ENCODE data around the gene ARHGAP33. TPM values are rescaled to one million over a fixed set of nuclear protein-coding genes. Genes with fewer than 3 reads are reported as not detected.

The ARHGAP33 gene
- total RNA-seq, 1 experiment from 2014 or later: 3.5 TPM

DNA sequence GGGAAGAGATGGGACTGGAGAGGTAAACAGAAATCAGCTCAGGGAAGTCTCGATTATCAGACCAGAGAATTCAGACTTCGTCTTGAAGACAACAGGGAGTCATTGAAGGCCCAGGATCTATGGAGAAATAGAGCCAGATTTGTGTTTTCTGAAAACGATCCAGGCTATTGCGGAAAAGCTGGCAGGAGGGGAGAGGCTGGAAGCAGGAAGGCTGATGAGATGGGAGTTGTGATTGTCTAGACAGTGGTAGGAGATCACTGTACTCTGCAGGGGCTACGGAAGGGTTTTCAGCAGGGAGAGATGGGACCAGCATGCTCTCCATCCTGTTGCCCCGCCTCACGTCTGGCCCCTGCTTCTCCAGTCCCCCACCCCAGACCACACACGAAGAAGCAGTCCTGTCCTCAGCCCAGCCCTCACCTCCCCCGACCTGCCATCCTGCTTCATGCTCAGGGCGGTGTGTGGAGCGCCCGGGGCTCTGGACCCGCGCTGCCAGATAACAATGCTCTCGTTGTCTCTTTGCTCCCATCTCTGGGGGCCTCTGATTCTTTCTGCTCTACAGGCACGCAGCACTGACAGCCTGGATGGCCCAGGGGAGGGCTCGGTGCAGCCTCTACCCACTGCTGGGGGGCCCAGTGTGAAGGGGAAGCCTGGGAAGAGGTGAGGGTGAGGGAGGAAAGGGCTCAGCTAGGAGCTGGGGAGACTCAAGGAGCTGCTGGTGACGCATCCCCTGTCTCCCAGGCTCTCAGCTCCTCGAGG lies 1.9 kb downstream of the ARHGAP33 start:
- no peak for DNase-seq (ENCODE audit: extremely low read depth, low read depth)

GRCh38 chr19:35777961-35778360 lies 2.6 kb downstream of the ARHGAP33 start:
- DNase-seq (ENCODE audit: extremely low read depth, low read depth): no peak

GRCh38 chr19:35779033-35779432 lies 3.7 kb downstream of the ARHGAP33 start:
- no peak for DNase-seq (ENCODE audit: extremely low read depth, low read depth)

DNA sequence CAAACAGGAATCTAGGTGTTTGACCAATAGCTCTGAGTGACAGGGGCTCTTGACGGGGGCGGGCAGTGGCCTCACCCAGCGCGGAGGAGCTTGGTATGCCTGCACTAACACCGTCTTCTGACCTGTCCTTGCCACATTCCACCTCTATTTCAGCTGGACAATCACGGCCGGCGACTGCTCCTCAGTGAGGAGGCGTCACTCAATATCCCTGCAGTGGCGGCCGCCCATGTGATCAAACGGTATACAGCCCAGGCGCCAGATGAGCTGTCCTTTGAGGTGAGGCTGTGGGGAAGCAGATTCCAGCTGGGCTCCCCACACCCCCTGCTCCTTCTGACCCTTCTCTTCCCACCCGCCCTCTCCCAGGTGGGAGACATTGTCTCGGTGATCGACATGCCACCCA lies 4.7 kb downstream of the ARHGAP33 start:
- DNase-seq (ENCODE audit: extremely low read depth, low read depth): no peak

- no peak for DNase-seq (ENCODE audit: extremely low read depth, low read depth)
Observed at GRCh38 chr19:35780717-35781116, 5.4 kb downstream of the ARHGAP33 start.

- DNase-seq (ENCODE audit: extremely low read depth, low read depth): no peak
Observed at GRCh38 chr19:35781650-35782049, 6.3 kb downstream of the ARHGAP33 start.

DNA sequence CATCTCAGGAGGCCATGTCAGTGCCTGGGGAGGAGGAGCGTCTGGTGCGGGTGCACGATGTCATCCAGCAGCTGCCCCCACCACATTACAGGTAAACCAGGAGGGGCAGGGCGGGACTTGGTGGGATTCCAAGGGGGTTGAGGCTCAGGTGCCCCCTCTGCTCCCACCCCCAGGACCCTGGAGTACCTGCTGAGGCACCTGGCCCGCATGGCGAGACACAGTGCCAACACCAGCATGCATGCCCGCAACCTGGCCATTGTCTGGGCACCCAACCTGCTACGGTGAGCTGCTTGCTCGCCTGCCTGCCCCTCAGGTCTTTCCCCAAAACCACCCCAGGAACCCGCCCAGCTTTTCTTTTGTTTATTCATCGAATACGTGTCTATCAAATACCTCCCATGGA lies 7.2 kb downstream of the ARHGAP33 start:
- DNase-seq (ENCODE audit: extremely low read depth, low read depth): no peak

DNA sequence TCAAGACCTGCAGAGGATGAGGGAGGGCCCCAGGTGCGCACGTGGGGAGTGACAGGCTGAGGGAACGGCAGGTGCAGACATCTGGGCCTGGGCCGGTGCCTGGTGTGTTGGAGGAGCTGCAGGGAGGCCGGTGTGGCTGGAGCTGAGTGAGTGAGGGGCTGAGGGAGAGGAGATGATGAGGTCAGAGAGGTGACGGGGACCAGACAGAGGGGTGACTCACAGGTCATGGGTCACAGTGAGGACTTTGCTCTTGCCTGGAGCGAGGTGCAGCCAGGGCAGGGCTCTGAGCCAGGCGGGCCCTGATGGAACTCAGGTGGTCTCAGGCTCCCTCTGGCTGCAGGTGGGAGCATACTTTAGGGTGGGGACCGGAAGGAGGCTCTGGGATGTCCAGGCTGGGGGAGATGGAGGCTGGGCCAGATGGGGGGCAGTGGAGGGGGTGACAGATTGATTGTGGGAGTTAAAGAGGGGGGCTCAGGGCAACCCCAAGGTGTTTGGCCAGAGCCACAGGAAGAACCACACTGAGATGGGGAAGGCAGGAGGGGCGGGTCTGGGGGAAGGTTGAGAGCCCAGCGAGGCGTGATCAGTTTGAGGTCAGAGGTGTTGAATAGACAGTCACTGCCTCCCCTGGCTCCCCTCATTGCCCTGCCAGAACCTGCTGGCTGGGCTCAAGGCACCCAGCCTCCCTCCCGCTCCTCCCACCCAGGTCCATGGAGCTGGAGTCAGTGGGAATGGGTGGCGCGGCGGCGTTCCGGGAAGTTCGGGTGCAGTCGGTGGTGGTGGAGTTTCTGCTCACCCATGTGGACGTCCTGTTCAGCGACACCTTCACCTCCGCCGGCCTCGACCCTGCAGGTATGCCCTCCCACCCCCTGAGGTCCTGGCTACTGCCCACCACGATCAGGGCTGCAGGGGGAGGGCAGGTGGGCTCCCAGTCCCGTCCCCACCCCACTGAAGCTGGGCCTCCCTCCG lies 8.4 kb downstream of the ARHGAP33 start:
- no peak for DNase-seq (ENCODE audit: extremely low read depth, low read depth)

- no peak for DNase-seq (ENCODE audit: extremely low read depth, low read depth)
Observed at GRCh38 chr19:35784503-35785338, 9.4 kb downstream of the ARHGAP33 start.

GRCh38 chr19:35785339-35785627 lies 9.9 kb downstream of the ARHGAP33 start:
- DNase-seq (ENCODE audit: extremely low read depth, low read depth): no peak

GRCh38 chr19:35786299-35787160 lies 11.2 kb downstream of the ARHGAP33 start:
- no peak for DNase-seq (ENCODE audit: extremely low read depth, low read depth)

- no peak for DNase-seq (ENCODE audit: extremely low read depth, low read depth)
Observed at GRCh38 chr19:35787227-35787799, 11.9 kb downstream of the ARHGAP33 start.

GRCh38 chr19:35788205-35788960 lies 13.0 kb downstream of the ARHGAP33 start:
- no peak for DNase-seq (ENCODE audit: extremely low read depth, low read depth)

DNA sequence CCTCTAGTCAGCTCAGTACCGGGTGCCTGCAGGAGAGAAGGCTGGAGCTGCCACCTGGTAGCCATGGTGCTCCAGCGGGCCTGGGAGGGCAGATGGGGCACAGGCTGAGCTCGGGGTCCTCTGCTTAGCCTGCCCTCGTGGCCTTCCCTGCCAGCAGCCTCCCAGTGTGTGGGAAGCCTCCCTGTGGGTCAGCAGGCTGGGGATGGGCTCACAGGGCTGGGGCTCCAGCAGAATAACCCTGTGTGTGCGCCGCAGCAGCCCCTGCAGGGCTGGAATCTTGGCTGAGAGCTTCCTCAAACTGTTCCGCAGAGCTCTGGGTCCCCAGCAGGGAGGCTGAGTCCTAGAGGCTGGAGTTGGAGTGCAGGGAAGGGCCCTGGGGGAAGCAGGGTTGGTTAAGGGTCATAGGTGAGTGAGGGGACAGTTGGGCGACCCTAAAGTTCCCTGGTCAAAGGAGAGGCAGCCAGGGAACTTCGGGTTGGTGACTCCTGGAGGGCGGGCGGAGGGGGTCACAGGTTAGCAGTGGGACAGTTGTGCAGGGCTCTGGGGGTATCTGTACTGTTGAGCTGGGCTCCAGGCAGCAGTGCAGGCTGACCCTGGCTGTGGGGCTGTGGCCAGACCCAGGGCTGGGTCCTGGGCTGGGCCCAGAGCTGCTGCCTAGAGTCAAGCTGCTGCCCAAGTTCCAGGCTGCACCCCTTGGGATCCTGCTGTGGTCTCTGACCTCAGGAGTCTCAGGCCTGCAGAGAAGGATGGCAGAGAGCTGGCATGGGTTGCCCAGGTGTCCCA lies 14.0 kb downstream of the ARHGAP33 start:
- DNase-seq (ENCODE audit: extremely low read depth, low read depth): no peak

GRCh38 chr19:35789978-35790944 lies 14.9 kb downstream of the ARHGAP33 start:
- no peak for DNase-seq (ENCODE audit: extremely low read depth, low read depth)

DNA sequence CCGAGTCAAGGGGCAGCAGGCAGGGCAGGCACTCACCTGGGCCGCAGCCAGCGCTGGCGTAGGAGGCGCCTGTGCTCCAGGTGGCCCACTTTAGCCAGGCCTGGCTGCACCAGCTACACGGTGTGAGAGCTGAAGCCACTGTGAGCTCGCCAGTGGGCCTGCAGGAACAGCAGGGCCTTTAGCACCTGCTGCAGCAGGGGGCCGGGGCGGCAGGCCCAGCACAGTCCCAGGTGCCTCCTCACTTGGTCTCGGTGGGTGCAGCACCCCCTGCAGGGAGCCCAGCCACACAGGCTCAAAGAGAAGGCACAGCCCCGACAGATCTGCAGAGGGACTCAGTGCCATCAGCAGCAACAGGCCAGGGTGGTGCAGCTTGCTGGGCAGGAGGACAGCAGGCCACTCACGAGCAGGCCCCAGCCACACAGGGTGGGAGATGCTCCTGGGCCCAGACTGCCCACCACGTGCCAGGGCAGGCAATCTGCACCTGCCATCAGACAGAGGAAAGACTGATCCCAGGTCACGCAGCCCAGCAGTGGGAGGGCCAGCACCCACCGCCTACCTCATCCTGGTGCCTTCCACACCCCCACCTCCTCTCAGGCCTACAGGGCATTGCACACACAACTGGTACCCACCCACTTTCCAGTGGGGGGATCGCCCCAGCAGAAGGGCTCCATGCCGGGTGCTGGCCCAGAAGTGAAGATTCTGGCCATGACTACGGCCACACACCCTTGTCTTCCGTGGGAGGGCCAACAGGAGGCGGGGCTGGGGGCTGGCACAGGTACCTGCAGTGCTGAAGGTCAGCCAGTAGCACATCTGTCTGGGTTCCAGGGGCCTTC lies 15.8 kb downstream of the ARHGAP33 start:
- DNase-seq (ENCODE audit: extremely low read depth, low read depth): no peak
